Large intestine (tissue), 12 donors: ENCODE data around the gene FOXB2. TPM values are rescaled to one million over a fixed set of nuclear protein-coding genes. Genes with fewer than 3 reads are reported as not detected.
"Not testable (repeated sequence)": the region's sequence is repeated elsewhere in the genome, so short reads cannot be mapped to it uniquely, and the experiment has no call there.

Source experiments
- DNase-seq, 2 donors: peaks; one replicate each; pipeline versions ENCODE4 v3.0.0 to v3.0.0-alpha.2; 2013
- H3K27ac ChIP-seq: one replicate; pipeline ENCODE4 v1.5.1; 2013; ENCODE audit warnings: low read length
- H3K27me3 ChIP-seq: 2 replicates; pipeline ENCODE4 v1.6.1; 2013; ENCODE audit warnings: low read length; ENCODE audit not compliant: control insufficient read depth, insufficient read depth
- H3K36me3 ChIP-seq: 2 replicates; pipeline ENCODE4 v1.6.1; 2013; ENCODE audit warnings: low read length; ENCODE audit not compliant: control insufficient read depth, insufficient read depth
- H3K4me1 ChIP-seq: one replicate; pipeline ENCODE4 v1.6.1; 2013; ENCODE audit warnings: low read length; ENCODE audit not compliant: control insufficient read depth, insufficient read depth
- H3K4me3 ChIP-seq: one replicate; pipeline ENCODE4 v1.5.1; 2013; ENCODE audit warnings: low read length
- H3K9me3 ChIP-seq: one replicate; pipeline ENCODE4 v1.6.1; 2013; ENCODE audit warnings: mild to moderate bottlenecking, low read depth, low read length, moderate library complexity; ENCODE audit not compliant: control insufficient read depth
- WGBS: methylation state at CpG from one replicate; pipeline ENCODE4 v1.1.5; 2013; ENCODE audit warnings: low lambda C conversion rate; ENCODE audit not compliant: insufficient coverage; 5-methylcytosine and 5-hydroxymethylcytosine counted together
- long read RNA-seq, 11 donors: transcript quantifications; one replicate each; lab custom pipeline, GENCODE V29; 2026
- polyA plus RNA-seq: library from polyadenylated mRNA; unstranded; fragments of 120-200 nt; gene quantifications from one replicate; pipeline ENCODE4 v1.2.1, GENCODE V29; 2013

The FOXB2 gene
- not detected for polyA plus RNA-seq
- long read RNA-seq, donor 1 = 0 reads
- long read RNA-seq, donor 2 = 0 reads
- long read RNA-seq, donor 3 = 0 reads
- long read RNA-seq, donor 4 = 0 reads
- long read RNA-seq, donor 5 = 0 reads
- long read RNA-seq, donor 6 = 0 reads
- long read RNA-seq, donor 7 = 0 reads
- long read RNA-seq, donor 8 = 0 reads
- long read RNA-seq, donor 9 = 0 reads
- long read RNA-seq, donor 10 = 0 reads
- long read RNA-seq, donor 11 = 0 reads

GRCh38 chr9:77019236-77019925 lies at the start of gene FOXB2:
TSS of gene FOXB2 (plus strand) at chr9:77019655. CDS start at chr9:77019655, 0 bp downstream.
- no peak within 1 kb of the TSS for H3K27ac ChIP-seq
- WGBS = 0% methylated on average over 2 of the region's 51 CpGs
- H3K4me1 ChIP-seq = peaks cover 5% of the 10 kb centered on the region
- peaks cover 97% of the 10 kb centered on the region for H3K27me3 ChIP-seq
- no peak for DNase-seq
- H3K4me3 ChIP-seq = no peak within 1 kb of the TSS
- H3K36me3 ChIP-seq = no peaks in the 10 kb centered on the region
- peaks cover 30% of the 10 kb centered on the region for H3K9me3 ChIP-seq

- Histone ChIP-seq H3K27ac (no peak overlapping the region), H3K9me3 (no peaks in the 10 kb centered on the region), H3K4me3 (no peak overlapping the region), H3K27me3 (no peaks in the 10 kb centered on the region), H3K4me1 (no peaks in the 10 kb centered on the region), H3K36me3 (no peaks in the 10 kb centered on the region)
- WGBS = no CpG with 5 or more reads among the region's 1 CpG
- no peak for DNase-seq
These were observed 49.7 kb upstream of the FOXB2 start for GRCh38 chr9:76969716-76970115.

- H3K4me3 ChIP-seq, H3K4me1 ChIP-seq, DNase-seq, H3K27ac ChIP-seq, H3K36me3 ChIP-seq, H3K9me3 ChIP-seq: not testable (repeated sequence)
- no CpG with 5 or more reads among the region's 9 CpGs for WGBS
- peaks cover 15% of the 10 kb centered on the region for H3K27me3 ChIP-seq
These were observed 40.6 kb upstream of the FOXB2 start for GRCh38 chr9:76978831-76979230.

GRCh38 chr9:76980566-76980965 lies 38.9 kb upstream of the FOXB2 start:
- Histone ChIP-seq H3K27ac (no peak overlapping the region), H3K4me1 (no peaks in the 10 kb centered on the region), H3K27me3 (peaks cover 14% of the 10 kb centered on the region), H3K36me3 (no peaks in the 10 kb centered on the region), H3K4me3 (no peak overlapping the region), H3K9me3 (no peaks in the 10 kb centered on the region)
- no peak for DNase-seq
- no CpG with 5 or more reads among the region's 1 CpG for WGBS

- H3K9me3 ChIP-seq = no peaks in the 10 kb centered on the region
- H3K27ac ChIP-seq = no peak overlapping the region
- no peak overlapping the region for H3K4me3 ChIP-seq
- DNase-seq = no peak
- H3K36me3 ChIP-seq = no peaks in the 10 kb centered on the region
- peaks cover 12% of the 10 kb centered on the region for H3K27me3 ChIP-seq
- H3K4me1 ChIP-seq = no peaks in the 10 kb centered on the region
- WGBS = no CpG with 5 or more reads among the region's 4 CpGs
These were observed 35.0 kb upstream of the FOXB2 start for GRCh38 chr9:76984486-76984885.

- no peaks in the 10 kb centered on the region for H3K36me3 ChIP-seq
- DNase-seq = no peak
- no peaks in the 10 kb centered on the region for H3K9me3 ChIP-seq
- no peak overlapping the region for H3K27ac ChIP-seq
- H3K27me3 ChIP-seq = peaks cover 12% of the 10 kb centered on the region
- H3K4me3 ChIP-seq = no peak overlapping the region
- no CpG with 5 or more reads among the region's 5 CpGs for WGBS
- H3K4me1 ChIP-seq = no peaks in the 10 kb centered on the region
These were observed 33.9 kb upstream of the FOXB2 start for GRCh38 chr9:76985581-76985980.

GRCh38 chr9:76987594-76988200 lies 31.8 kb upstream of the FOXB2 start:
- DNase-seq = peak; percentile 33 to 48

GRCh38 chr9:76988941-76989340 lies 30.5 kb upstream of the FOXB2 start:
- Histone ChIP-seq H3K9me3 (no peaks in the 10 kb centered on the region), H3K36me3 (no peaks in the 10 kb centered on the region), H3K27ac (no peak overlapping the region), H3K4me1 (no peaks in the 10 kb centered on the region), H3K4me3 (no peak overlapping the region), H3K27me3 (peaks cover 7% of the 10 kb centered on the region)
- WGBS = 43% methylated on average over 1 of the region's 2 CpGs
- DNase-seq = no peak

More at GRCh38 chr9:76987594-76988200, 31.8 kb upstream of the FOXB2 start:
- Histone ChIP-seq H3K9me3 (no peaks in the 10 kb centered on the region), H3K36me3 (no peaks in the 10 kb centered on the region), H3K27me3 (peaks cover 9% of the 10 kb centered on the region), H3K27ac (no peak overlapping the region), H3K4me1 (no peaks in the 10 kb centered on the region), H3K4me3 (no peak overlapping the region)
- WGBS = no CpG with 5 or more reads among the region's 3 CpGs

- H3K4me3 ChIP-seq = no peak overlapping the region
- H3K9me3 ChIP-seq = no peaks in the 10 kb centered on the region
- H3K27ac ChIP-seq = no peak overlapping the region
- 44% methylated on average over 2 of the region's 3 CpGs for WGBS
- no peaks in the 10 kb centered on the region for H3K36me3 ChIP-seq
- no peak for DNase-seq
- peaks cover 6% of the 10 kb centered on the region for H3K27me3 ChIP-seq
- H3K4me1 ChIP-seq = no peaks in the 10 kb centered on the region
These were observed 30.0 kb upstream of the FOXB2 start for GRCh38 chr9:76989501-76989900.

GRCh38 chr9:76996700-76997099 lies 22.8 kb upstream of the FOXB2 start:
- no peaks in the 10 kb centered on the region for H3K27me3 ChIP-seq
- H3K4me1 ChIP-seq = no peaks in the 10 kb centered on the region
- no peak overlapping the region for H3K27ac ChIP-seq
- no CpG with 5 or more reads among the region's 6 CpGs for WGBS
- H3K4me3 ChIP-seq = no peak overlapping the region
- no peaks in the 10 kb centered on the region for H3K9me3 ChIP-seq
- H3K36me3 ChIP-seq = no peaks in the 10 kb centered on the region
- peak in 1 of 2 donors; percentile 24 for DNase-seq
